Ishikawa (cell line): ENCODE data around the gene LYST.

Source experiments
- CEBPB ChIP-seq: IDR thresholded peaks from 2 replicates; pipeline ENCODE4 v1.6.1; 2012
- CREB1 ChIP-seq: IDR thresholded peaks from 2 replicates; pipeline ENCODE4 v1.6.1; 2012; ENCODE audit warnings: low read depth
- EGR1 ChIP-seq: IDR thresholded peaks from 2 replicates; pipeline ENCODE4 v1.6.1; 2012
- EP300 ChIP-seq: IDR thresholded peaks from 2 replicates; pipeline ENCODE4 v1.6.1; 2012; ENCODE audit warnings: borderline replicate concordance
- FOXM1 ChIP-seq: IDR thresholded peaks from 2 replicates; pipeline ENCODE4 v1.6.1; 2012; ENCODE audit warnings: low read depth, borderline replicate concordance
- NFIC ChIP-seq: IDR thresholded peaks from 2 replicates; pipeline ENCODE4 v1.6.1; 2012
- RAD21 ChIP-seq: IDR thresholded peaks from 2 replicates; pipeline ENCODE4 v1.6.1; 2012; ENCODE audit warnings: low read depth
- TAF1 ChIP-seq: IDR thresholded peaks from 2 replicates; pipeline ENCODE4 v1.6.1; 2012; ENCODE audit warnings: low read depth, mild to moderate bottlenecking
- TCF12 ChIP-seq: IDR thresholded peaks from 2 replicates; pipeline ENCODE4 v1.6.1; 2012; ENCODE audit warnings: low read depth
- TEAD4 ChIP-seq: IDR thresholded peaks from 2 replicates; pipeline ENCODE4 v1.6.1; 2012
- YY1 ChIP-seq: IDR thresholded peaks from 2 replicates; pipeline ENCODE4 v1.6.1; 2012; ENCODE audit warnings: low read depth
- ZBTB7A ChIP-seq: IDR thresholded peaks from 2 replicates; pipeline ENCODE4 v1.6.1; 2012; ENCODE audit warnings: low read depth
- TF ChIP-seq, protein P1 (sequence below): IDR thresholded peaks from 2 replicates; pipeline ENCODE4 v1.6.1; 2012
- TF ChIP-seq, protein P2 (sequence below): IDR thresholded peaks from 2 replicates; pipeline ENCODE4 v1.6.1; 2012
- TF ChIP-seq, protein P3 (sequence below): IDR thresholded peaks from 2 replicates; pipeline ENCODE4 v1.6.1; 2012; ENCODE audit warnings: low read depth, mild to moderate bottlenecking

Gene LYST

DNA sequence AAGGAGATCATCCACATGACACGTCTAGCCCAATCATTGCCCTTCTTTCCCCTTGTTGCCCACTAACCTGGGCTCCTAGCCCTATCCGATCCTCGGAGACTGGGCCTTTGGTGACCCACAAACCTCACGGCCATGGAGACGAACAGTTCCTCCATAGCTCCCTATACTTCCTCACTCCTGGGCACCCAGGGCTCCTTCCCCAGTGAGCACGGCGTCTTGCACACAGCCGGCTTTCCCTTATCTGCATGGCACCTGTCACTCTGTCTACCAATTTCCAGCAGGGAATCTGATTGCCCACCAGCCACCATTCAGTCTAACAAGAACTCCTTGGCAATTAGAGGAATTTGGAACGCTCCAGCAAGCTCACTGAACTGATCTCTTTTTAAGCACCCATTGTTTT, 220.2 kb downstream of the LYST start:
- TF ChIP-seq YY1: no peak
- TF ChIP-seq CEBPB: no peak
- TF ChIP-seq TCF12: no peak
- TF ChIP-seq, protein P1, sequence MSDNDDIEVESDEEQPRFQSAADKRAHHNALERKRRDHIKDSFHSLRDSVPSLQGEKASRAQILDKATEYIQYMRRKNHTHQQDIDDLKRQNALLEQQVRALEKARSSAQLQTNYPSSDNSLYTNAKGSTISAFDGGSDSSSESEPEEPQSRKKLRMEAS: no peak
- no peak for TF ChIP-seq EGR1
- TF ChIP-seq ZBTB7A: no peak
- TF ChIP-seq NFIC: no peak
- TF ChIP-seq, protein P2, sequence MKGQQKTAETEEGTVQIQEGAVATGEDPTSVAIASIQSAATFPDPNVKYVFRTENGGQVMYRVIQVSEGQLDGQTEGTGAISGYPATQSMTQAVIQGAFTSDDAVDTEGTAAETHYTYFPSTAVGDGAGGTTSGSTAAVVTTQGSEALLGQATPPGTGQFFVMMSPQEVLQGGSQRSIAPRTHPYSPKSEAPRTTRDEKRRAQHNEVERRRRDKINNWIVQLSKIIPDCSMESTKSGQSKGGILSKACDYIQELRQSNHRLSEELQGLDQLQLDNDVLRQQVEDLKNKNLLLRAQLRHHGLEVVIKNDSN: no peak
- no peak for TF ChIP-seq EP300
- TF ChIP-seq CREB1: no peak
- TF ChIP-seq FOXM1: no peak
- no peak for TF ChIP-seq TAF1

DNA sequence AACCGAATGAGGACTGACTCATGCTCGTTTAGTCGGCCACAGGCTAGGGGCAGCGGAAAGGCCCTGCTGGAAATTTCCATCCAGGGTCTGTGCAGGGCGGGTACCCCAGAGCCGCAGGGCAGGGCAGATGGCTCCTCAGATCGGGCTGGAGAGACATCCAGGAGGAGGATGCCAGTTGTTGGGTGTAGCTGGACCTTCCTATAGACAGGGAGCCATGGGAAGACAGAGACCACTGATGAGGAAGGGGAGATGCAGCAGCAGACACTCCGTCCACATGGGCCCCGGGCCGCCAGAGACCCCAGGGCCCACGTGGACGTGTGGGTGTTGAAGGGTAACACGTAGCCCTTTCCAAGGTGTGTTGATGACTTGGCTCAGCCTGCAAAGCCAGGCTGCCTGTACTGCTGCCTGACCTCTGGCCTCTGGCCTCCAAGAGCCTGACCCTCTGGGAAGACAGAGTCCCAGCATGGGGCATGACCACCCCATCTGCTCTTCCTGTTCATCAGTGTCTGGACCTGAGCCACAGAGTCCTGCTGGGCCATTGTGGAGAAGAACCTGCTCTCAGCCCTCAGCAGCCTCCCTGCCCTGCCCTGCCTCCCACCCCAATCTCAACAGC, 221.9 kb downstream of the LYST start:
- TF ChIP-seq EP300: no peak
- TF ChIP-seq NFIC: no peak
- TF ChIP-seq FOXM1: no peak
- no peak for TF ChIP-seq TCF12
- no peak for TF ChIP-seq TAF1
- TF ChIP-seq CREB1: no peak
- no peak for TF ChIP-seq YY1
- no peak for TF ChIP-seq RAD21
- TF ChIP-seq, protein P3, sequence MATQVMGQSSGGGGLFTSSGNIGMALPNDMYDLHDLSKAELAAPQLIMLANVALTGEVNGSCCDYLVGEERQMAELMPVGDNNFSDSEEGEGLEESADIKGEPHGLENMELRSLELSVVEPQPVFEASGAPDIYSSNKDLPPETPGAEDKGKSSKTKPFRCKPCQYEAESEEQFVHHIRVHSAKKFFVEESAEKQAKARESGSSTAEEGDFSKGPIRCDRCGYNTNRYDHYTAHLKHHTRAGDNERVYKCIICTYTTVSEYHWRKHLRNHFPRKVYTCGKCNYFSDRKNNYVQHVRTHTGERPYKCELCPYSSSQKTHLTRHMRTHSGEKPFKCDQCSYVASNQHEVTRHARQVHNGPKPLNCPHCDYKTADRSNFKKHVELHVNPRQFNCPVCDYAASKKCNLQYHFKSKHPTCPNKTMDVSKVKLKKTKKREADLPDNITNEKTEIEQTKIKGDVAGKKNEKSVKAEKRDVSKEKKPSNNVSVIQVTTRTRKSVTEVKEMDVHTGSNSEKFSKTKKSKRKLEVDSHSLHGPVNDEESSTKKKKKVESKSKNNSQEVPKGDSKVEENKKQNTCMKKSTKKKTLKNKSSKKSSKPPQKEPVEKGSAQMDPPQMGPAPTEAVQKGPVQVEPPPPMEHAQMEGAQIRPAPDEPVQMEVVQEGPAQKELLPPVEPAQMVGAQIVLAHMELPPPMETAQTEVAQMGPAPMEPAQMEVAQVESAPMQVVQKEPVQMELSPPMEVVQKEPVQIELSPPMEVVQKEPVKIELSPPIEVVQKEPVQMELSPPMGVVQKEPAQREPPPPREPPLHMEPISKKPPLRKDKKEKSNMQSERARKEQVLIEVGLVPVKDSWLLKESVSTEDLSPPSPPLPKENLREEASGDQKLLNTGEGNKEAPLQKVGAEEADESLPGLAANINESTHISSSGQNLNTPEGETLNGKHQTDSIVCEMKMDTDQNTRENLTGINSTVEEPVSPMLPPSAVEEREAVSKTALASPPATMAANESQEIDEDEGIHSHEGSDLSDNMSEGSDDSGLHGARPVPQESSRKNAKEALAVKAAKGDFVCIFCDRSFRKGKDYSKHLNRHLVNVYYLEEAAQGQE: no peak
- TF ChIP-seq TEAD4: no peak
- TF ChIP-seq EGR1: no peak
- TF ChIP-seq, protein P2: no peak
- TF ChIP-seq CEBPB: no peak
- no peak for TF ChIP-seq ZBTB7A
- TF ChIP-seq, protein P1: no peak

DNA sequence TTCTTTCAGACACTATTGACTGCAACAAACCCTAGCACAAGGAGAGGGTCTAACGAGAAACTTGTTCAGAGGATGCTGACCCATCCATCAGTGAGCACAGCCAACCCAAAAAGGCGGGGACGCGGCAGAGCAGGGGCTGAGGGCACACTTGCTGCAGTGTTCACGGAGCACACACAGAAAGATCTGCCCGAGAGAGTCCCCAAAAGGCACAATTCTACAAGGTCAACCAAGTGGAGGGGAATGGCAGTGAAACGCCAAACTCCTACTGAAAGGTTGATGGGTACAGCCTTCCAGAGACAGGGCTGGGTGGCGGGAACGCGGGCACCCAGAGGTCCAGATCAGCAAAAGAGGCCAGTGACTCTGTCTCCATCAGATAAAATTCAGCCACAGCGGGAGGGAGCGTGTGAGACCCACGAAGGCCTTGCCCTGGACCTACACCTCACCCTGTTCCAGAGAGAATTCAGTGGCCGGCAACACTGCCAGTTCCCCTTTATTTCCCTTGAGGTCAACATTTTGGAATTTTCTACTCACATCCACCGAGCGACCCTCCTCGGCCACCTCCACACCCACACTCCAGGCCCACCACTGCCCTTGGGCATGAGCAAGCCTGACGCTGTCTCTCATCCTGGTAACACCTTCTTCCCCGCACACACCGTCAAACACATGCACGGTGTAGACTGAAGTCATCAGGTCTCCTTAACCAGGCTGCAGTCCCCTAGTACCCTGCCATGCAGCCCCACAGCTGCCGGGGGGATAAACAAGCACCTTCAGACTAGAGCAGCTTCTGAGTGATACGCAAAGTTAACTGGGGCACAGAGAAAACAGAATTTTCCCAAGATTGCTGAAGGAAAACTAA, 222.6 kb downstream of the LYST start:
- TF ChIP-seq, protein P1: no peak
- TF ChIP-seq FOXM1 (no peak), EP300 (no peak), YY1 (no peak), TCF12 (no peak), ZBTB7A (no peak), RAD21 (no peak), CREB1 (no peak), EGR1 (no peak), TAF1 (no peak), CEBPB (no peak), NFIC (no peak), TEAD4 (no peak)
- TF ChIP-seq, protein P2: no peak
- TF ChIP-seq, protein P3: no peak

DNA sequence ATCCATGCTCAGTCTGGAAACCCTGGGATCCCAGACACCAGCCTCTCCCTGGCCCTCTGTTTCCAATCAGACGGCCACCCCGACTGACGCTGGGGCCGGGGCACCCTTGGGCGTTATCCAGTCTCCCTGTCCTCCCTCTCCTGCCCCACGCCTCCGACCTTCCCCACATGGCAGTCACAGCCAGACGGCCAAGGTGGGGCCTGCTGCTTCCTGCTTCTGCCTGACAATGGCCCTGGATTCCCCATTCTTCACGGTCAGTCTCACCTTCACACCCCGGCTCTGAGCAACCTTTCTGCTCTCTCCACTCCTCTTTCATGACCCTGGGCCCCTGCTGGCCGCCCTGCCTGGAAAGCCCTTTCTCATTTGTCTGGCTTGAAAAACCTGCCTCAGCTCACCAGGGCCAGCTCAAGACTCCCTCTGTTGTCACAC, 223.7 kb downstream of the LYST start:
- TF ChIP-seq FOXM1 (no peak), EGR1 (no peak), YY1 (no peak), CEBPB (no peak), CREB1 (no peak), NFIC (no peak), RAD21 (no peak), TEAD4 (no peak), TCF12 (no peak), TAF1 (no peak), EP300 (no peak), ZBTB7A (no peak)
- TF ChIP-seq, protein P1: no peak
- TF ChIP-seq, protein P3: no peak
- TF ChIP-seq, protein P2: no peak
